Dedifferentiated amniotic fluid mesenchymal stem cell (primary cell): ENCODE measurements around the gene RTBDN.
A peak's percentile ranks its signal among the peaks of the same experiment; 100 is the strongest.

ENCODE experiments used
- DNase-seq: peaks from one replicate; pipeline ENCODE4 v3.0.0-alpha.2; 2016; ENCODE audit errors: extremely low spot score

Gene RTBDN

GRCh38 chr19:12782424-12783290, 51.7 kb downstream of the RTBDN start:
- DNase-seq: peak; percentile 47

GRCh38 chr19:12782174-12782423, 52.3 kb downstream of the RTBDN start:
- DNase-seq: no peak

- DNase-seq: peak; percentile 53
These were observed 55.0 kb downstream of the RTBDN start for GRCh38 chr19:12779162-12779993.

- DNase-seq: no peak
These were observed 55.5 kb downstream of the RTBDN start for GRCh38 chr19:12778905-12779161.

- peak; percentile 59 for DNase-seq
These were observed 56.1 kb downstream of the RTBDN start for GRCh38 chr19:12778017-12778904.

GRCh38 chr19:12777217-12778016, 57.0 kb downstream of the RTBDN start:
- DNase-seq: peak; percentile 63
